AG04449 (cell line): ENCODE data around the gene TMPRSS13.
"Not testable (repeated sequence)": the region's sequence is repeated elsewhere in the genome, so short reads cannot be mapped to it uniquely, and the experiment has no call there.

Source experiments
- CTCF ChIA-PET: fragments of 350-600 bp; formaldehyde crosslinking; extraction: SDS; loops from one replicate; lab custom pipeline; 2021; ENCODE audit warnings: antibody characterized with exemption; lab: Yijun Ruan, JAX
- POLR2A ChIA-PET: fragments of 400-600, 350-600 bp; formaldehyde crosslinking; extraction: SDS; loops from one replicate; lab custom pipeline; 2020; ENCODE audit warnings: antibody characterized with exemption, inconsistent platforms; lab: Yijun Ruan, JAX
- DNase-seq: peaks from one replicate; pipeline ENCODE4 v3.0.0-alpha.2; 2010; ENCODE audit warnings: low read depth, low spot score
- H3K4me3 ChIP-seq: 2 replicates; pipeline ENCODE4 v1.5.1; 2011; ENCODE audit warnings: low read depth, mild to moderate bottlenecking, control low read depth, low read length
- CTCF ChIP-seq: IDR thresholded peaks from one replicate; pipeline ENCODE4 v1.5.1; 2011; ENCODE audit warnings: mild to moderate bottlenecking, moderate library complexity, low read length, control low read depth, inconsistent platforms; ENCODE audit not compliant: insufficient read depth; ENCODE audit errors: missing control alignments

Gene TMPRSS13

GRCh38 chr11:117950993-117951961 lies 22.1 kb upstream of the TMPRSS13 start:
- TF ChIP-seq CTCF: no peak
- ChIA-PET POLR2A (no interaction called here), CTCF (interaction anchor here (1.5 to 10.1 kb wide), 5 partner anchors 11 to 144 kb away, joined by 3 to 341 read pairs (median 6); no protein-coding TSS in a partner anchor)
- DNase-seq: no peak
- H3K4me3 ChIP-seq: no peak overlapping the region

- ChIA-PET POLR2A (no interaction called here), CTCF (interaction anchor here (1.5 to 10.1 kb wide), 6 partner anchors 10 to 144 kb away, joined by 3 to 341 read pairs (median 20); no protein-coding TSS in a partner anchor)
- no peak for DNase-seq
- no peak overlapping the region for H3K4me3 ChIP-seq
- no peak for TF ChIP-seq CTCF
These were observed 21.1 kb upstream of the TMPRSS13 start for GRCh38 chr11:117950301-117950700.

GRCh38 chr11:117949062-117949461 lies 19.9 kb upstream of the TMPRSS13 start:
- ChIA-PET CTCF (interaction anchor here (1.4 to 10.1 kb wide), 5 partner anchors 66 to 523 kb away, joined by 3 to 341 read pairs (median 144); partner anchors contain the start of gene FXYD2), POLR2A (no interaction called here)
- DNase-seq: no peak
- H3K4me3 ChIP-seq: no peak overlapping the region
- no peak for TF ChIP-seq CTCF

- CTCF ChIA-PET: interaction anchor here (1.4 to 10.1 kb wide), 11 partner anchors 10 to 522 kb away, joined by 3 to 341 read pairs (median 15); partner anchors contain the start of gene FXYD2
- DNase-seq, POLR2A ChIA-PET, H3K4me3 ChIP-seq: not testable (repeated sequence)
These were observed 19.3 kb upstream of the TMPRSS13 start for GRCh38 chr11:117948466-117948865.

GRCh38 chr11:117947751-117948150 lies 18.5 kb upstream of the TMPRSS13 start:
- H3K4me3 ChIP-seq, DNase-seq, POLR2A ChIA-PET: not testable (repeated sequence)
- CTCF ChIA-PET: interaction anchor here (0.8 to 10.1 kb wide), 23 partner anchors 9 to 522 kb away, joined by 3 to 341 read pairs (median 10); partner anchors contain the start of gene FXYD2

GRCh38 chr11:117946842-117947526 lies 17.8 kb upstream of the TMPRSS13 start:
- POLR2A ChIA-PET: interaction anchor here (1.0 kb wide), 2 partner anchors 95 to 129 kb away, joined by 3 read pairs; no protein-coding TSS in a partner anchor
- peak; percentile 92 for TF ChIP-seq CTCF

More at GRCh38 chr11:117946842-117947526, 17.8 kb upstream of the TMPRSS13 start:
- CTCF ChIA-PET: interaction anchor here (0.6 to 10.1 kb wide), 47 partner anchors 9 to 523 kb away, joined by 3 to 341 read pairs (median 5); partner anchors contain the start of genes FXYD2, FXYD6, IL10RA and TMPRSS13
- no peak overlapping the region for H3K4me3 ChIP-seq
- peak; percentile 54 for DNase-seq
